Transverse colon (tissue), 4 donors: ENCODE results near the gene PAOX.

Source experiments
- CTCF ChIP-seq, 5 experiments: fragments of 200-600 bp in 3 of 5; fragments of 450-650 bp in 2 of 5; sonication (generic) in 3 of 5; IDR thresholded peaks; 1 replicate in 2 of 5; 2 replicates in 3 of 5; pipeline ENCODE4 v1.5.1; 2016 to 2017; ENCODE audit warnings: antibody characterized with exemption in 5 of 5, inconsistent platforms in 3 of 5, mild to moderate bottlenecking in 2 of 5, moderate library complexity in 1 of 5
- EP300 ChIP-seq: sonication (generic); formaldehyde crosslinking; IDR thresholded peaks from one replicate; pipeline ENCODE4 v1.6.1; 2017; ENCODE audit warnings: antibody characterized with exemption, low read depth
- POLR2A ChIP-seq: fragments of 450-650 bp; IDR thresholded peaks from one replicate; pipeline ENCODE4 v1.6.1; 2016; ENCODE audit warnings: antibody characterized with exemption, mild to moderate bottlenecking, moderate library complexity
- POLR2AphosphoS5 ChIP-seq, 3 donors: sonication (generic); formaldehyde crosslinking; IDR thresholded peaks; one replicate each; pipeline ENCODE4 v1.6.1; 2016; ENCODE audit warnings: antibody characterized with exemption in 3 of 3

DNA sequence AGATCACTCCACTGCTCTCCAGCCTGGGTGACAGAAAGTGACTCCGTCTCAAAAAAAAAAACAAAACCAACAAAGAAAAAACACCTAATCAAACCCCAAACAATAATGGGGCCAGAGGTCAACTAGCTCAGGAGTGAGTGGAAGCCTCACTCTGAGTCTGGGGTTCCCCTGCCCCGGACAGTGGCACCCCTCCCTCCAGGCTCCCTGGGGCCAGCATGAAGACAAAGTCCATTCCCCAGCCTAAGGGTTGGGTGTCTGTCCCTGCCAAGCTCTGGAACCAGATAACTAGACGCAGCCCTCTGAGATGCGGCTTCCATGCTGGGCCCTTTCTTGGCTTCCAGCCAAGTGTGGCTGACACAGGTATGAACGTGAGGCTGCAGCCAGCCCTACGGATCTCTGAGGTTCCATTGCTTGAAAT is 19.5 kb upstream of the PAOX start:
- TF ChIP-seq EP300 (no peak), POLR2A (no peak), CTCF (IDR thresholded peaks at IDR 0.05) (no peak), POLR2AphosphoS5 (IDR thresholded peaks at IDR 0.05) (peak in 2 of 3 donors; percentile 35 to 40)
